ENCODE measurements around the gene NFATC2.

DNA sequence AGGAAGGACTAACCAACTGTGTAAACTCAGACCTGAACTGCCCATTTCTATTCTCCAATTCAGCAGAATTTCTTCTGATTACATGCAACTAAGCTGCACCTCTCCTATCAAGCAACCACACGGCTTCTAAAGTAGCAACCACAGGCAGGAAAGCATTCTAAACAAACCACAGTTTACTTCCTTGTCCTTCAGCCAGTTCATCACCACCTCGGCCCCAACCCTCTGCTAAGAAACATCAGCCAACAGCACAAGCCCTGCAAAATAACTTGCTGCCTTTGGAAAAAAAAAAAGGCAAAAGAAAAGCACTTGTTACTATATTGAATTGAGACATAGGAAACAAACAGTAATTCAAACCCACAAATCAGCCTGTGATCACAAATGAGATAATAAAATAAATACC, 140.3 kb downstream of the NFATC2 start:
- TF ChIP-seq POLR2A (IDR thresholded peaks at IDR 0.05): no peak
- TF ChIP-seq, protein P1, sequence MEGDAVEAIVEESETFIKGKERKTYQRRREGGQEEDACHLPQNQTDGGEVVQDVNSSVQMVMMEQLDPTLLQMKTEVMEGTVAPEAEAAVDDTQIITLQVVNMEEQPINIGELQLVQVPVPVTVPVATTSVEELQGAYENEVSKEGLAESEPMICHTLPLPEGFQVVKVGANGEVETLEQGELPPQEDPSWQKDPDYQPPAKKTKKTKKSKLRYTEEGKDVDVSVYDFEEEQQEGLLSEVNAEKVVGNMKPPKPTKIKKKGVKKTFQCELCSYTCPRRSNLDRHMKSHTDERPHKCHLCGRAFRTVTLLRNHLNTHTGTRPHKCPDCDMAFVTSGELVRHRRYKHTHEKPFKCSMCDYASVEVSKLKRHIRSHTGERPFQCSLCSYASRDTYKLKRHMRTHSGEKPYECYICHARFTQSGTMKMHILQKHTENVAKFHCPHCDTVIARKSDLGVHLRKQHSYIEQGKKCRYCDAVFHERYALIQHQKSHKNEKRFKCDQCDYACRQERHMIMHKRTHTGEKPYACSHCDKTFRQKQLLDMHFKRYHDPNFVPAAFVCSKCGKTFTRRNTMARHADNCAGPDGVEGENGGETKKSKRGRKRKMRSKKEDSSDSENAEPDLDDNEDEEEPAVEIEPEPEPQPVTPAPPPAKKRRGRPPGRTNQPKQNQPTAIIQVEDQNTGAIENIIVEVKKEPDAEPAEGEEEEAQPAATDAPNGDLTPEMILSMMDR (IDR thresholded peaks at IDR 0.05): no peak

Measured in Peyer's patch (tissue), 4 donors.